ENCODE measurements around the gene ZNF678.

DNA sequence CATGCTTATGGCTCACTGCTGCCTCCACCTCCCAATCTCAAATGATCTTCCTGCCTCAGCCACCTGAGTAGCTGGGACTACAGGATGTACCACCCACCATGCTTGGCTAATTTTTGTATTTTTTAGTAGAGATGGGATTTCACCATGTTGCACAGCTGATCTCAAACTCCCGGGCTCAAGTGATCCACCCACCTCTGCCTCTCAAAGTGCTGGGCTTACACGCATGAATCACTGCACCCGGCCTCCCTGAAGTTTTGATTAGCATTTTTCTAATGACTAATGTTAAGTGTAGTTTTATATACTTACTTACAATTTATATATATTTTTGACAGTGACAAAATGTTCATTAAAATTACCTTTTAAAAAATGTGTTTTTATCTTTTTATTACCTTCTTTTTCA, 41.1 kb downstream of the ZNF678 start:
- no peak for TF ChIP-seq CTCF (tag by site-specific recombination; IDR thresholded peaks at IDR 0.05)
- TF ChIP-seq, protein P1, sequence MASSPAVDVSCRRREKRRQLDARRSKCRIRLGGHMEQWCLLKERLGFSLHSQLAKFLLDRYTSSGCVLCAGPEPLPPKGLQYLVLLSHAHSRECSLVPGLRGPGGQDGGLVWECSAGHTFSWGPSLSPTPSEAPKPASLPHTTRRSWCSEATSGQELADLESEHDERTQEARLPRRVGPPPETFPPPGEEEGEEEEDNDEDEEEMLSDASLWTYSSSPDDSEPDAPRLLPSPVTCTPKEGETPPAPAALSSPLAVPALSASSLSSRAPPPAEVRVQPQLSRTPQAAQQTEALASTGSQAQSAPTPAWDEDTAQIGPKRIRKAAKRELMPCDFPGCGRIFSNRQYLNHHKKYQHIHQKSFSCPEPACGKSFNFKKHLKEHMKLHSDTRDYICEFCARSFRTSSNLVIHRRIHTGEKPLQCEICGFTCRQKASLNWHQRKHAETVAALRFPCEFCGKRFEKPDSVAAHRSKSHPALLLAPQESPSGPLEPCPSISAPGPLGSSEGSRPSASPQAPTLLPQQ (tag by site-specific recombination; IDR thresholded peaks at IDR 0.05) = no peak
- TF ChIP-seq REST (tag by site-specific recombination; IDR thresholded peaks at IDR 0.05) = no peak
- TF ChIP-seq YY1 (tag by site-specific recombination; IDR thresholded peaks at IDR 0.05) = no peak
- no peak for TF ChIP-seq BCL11A (tag by site-specific recombination; IDR thresholded peaks at IDR 0.05; ENCODE audit: low read depth)
- TF ChIP-seq, protein P2, sequence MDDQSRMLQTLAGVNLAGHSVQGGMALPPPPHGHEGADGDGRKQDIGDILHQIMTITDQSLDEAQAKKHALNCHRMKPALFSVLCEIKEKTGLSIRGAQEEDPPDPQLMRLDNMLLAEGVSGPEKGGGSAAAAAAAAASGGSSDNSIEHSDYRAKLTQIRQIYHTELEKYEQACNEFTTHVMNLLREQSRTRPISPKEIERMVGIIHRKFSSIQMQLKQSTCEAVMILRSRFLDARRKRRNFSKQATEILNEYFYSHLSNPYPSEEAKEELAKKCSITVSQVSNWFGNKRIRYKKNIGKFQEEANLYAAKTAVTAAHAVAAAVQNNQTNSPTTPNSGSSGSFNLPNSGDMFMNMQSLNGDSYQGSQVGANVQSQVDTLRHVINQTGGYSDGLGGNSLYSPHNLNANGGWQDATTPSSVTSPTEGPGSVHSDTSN (CRISPR knock-in tag; IDR thresholded peaks at IDR 0.05) = no peak
- no peak for TF ChIP-seq ZNF366 (tag by site-specific recombination; conservative IDR thresholded peaks at IDR 0.05)
- TF ChIP-seq MYNN (tag by site-specific recombination; IDR thresholded peaks at IDR 0.05; ENCODE audit: borderline replicate concordance) = no peak
